ENCODE data around the gene EPHB4. TPM values are rescaled to one million over a fixed set of nuclear protein-coding genes. Genes with fewer than 3 reads are reported as not detected.

The EPHB4 gene
- total RNA-seq, 1 experiment from 2014 or later, result 104 TPM

DNA sequence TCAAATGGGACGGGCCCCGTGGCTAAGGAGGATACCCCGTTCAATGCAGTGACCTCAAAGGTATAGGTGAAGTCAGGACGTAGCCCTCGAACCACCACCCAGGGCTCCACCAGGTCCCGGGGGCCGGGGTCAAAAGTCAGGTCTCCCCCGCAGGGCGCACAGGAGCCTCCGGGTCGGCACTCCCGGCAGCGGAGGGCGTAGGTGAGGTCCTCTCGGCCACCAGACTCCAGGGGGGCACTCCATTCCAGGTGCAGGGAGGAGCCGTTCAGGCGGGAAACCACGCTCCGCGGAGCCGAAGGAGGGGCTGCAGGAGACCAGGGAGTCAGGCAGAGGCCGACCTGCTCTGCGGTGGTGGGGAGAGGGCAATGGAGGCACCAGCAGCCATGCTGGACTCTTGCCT, 7.7 kb downstream of the EPHB4 start:
- DNase-seq (no peak), ATAC-seq (no peak)
- Histone ChIP-seq H3K9me2 (replicated peaks; ENCODE audit: low read length) (no peaks in the 10 kb centered on the region), H3K4me3 (ENCODE audit: low read length) (no peak overlapping the region), H3K36me3 (ENCODE audit: low read depth, low read length) (peaks cover 40% of the 10 kb centered on the region), H3K9ac (ENCODE audit: low read length) (no peak overlapping the region), H3K4me1 (ENCODE audit: insufficient read depth, low read length) (peaks cover under 1% of the 10 kb centered on the region; the same call in 1 of the 2 replicates), H3K9me3 (ENCODE audit: low read length) (no peaks in the 10 kb centered on the region), H3K27me3 (ENCODE audit: low read length) (no peaks in the 10 kb centered on the region), H2AFZ (ENCODE audit: low read length) (no peak overlapping the region), H3K79me2 (ENCODE audit: low read length) (peaks cover 11% of the 10 kb centered on the region), H3F3A (ENCODE audit: low read length, unreplicated experiment) (no peaks in the 10 kb centered on the region), H3K4me2 (ENCODE audit: low read length) (no peak overlapping the region), H4K20me1 (ENCODE audit: low read length) (peaks cover 1% of the 10 kb centered on the region; the same call in 1 of the 2 replicates), H3K27ac (ENCODE audit: low read length) (no peak overlapping the region)
- CTCF ChIA-PET, result no interaction called here
- TF ChIP-seq CTCF (conservative IDR thresholded peaks at IDR 0.05; ENCODE audit: low read depth, low read length) (no peak), EZH2 (IDR thresholded peaks at IDR 0.05; ENCODE audit: low read length, unreplicated experiment) (no peak), EZH2phosphoT487 (IDR thresholded peaks at IDR 0.05; ENCODE audit: borderline replicate concordance, low read length) (no peak)
- no TSS peak for BruUV-seq (replicated peaks)
- POLR2A ChIA-PET (ENCODE audit: unreplicated experiment), result no interaction called here
- intact Hi-C loops (cut with micrococcal nuclease), result no loop called here

DNA sequence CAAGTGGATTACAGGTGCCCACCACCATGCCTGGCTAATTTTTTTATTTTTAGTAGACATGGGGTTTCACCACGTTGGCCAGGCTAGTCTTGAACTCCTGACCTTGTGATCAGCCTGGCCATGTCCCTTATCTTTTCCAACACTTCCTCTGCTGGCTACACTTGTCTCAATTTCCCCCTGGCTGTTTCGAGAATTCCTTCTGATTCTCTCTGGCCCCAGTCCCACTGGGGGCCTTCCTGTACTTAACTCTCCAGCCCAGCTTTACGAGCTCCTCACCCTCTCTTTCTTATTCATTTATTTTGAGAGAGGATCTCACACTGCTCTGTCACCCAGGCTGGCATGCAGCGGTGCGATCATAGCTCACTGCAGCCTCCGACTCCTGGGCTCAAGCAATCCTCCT, 8.5 kb downstream of the EPHB4 start:
- no peak overlapping the region for H3K27ac ChIP-seq (ENCODE audit: low read length)
- intact Hi-C loops (cut with micrococcal nuclease), result no loop called here
- H3K79me2 ChIP-seq (ENCODE audit: low read length), result peaks cover 3% of the 10 kb centered on the region; the same call in 1 of the 2 replicates
- H2AFZ ChIP-seq (ENCODE audit: low read length), result no peak overlapping the region
- no peaks in the 10 kb centered on the region for H3K9me3 ChIP-seq (ENCODE audit: low read length)
- H3K4me2 ChIP-seq (ENCODE audit: low read length), result no peak overlapping the region
- H3K9ac ChIP-seq (ENCODE audit: low read length), result no peak overlapping the region
- H3K27me3 ChIP-seq (ENCODE audit: low read length), result no peaks in the 10 kb centered on the region
- no peak for DNase-seq
- TF ChIP-seq CTCF (conservative IDR thresholded peaks at IDR 0.05; ENCODE audit: low read depth, low read length), result no peak
- no peak for TF ChIP-seq EZH2phosphoT487 (IDR thresholded peaks at IDR 0.05; ENCODE audit: borderline replicate concordance, low read length)
- no peak for TF ChIP-seq EZH2 (IDR thresholded peaks at IDR 0.05; ENCODE audit: low read length, unreplicated experiment)
- BruUV-seq (replicated peaks), result no TSS peak
- no peaks in the 10 kb centered on the region for H3K4me1 ChIP-seq (ENCODE audit: insufficient read depth, low read length)
- CTCF ChIA-PET, result no interaction called here
- H3K4me3 ChIP-seq (ENCODE audit: low read length), result no peak overlapping the region
- ATAC-seq, result no peak
- H4K20me1 ChIP-seq (ENCODE audit: low read length), result no peaks in the 10 kb centered on the region
- no peaks in the 10 kb centered on the region for H3F3A ChIP-seq (ENCODE audit: low read length, unreplicated experiment)
- H3K9me2 ChIP-seq (replicated peaks; ENCODE audit: low read length), result no peaks in the 10 kb centered on the region
- peaks cover 46% of the 10 kb centered on the region for H3K36me3 ChIP-seq (ENCODE audit: low read depth, low read length)
- POLR2A ChIA-PET (ENCODE audit: unreplicated experiment), result no interaction called here

DNA sequence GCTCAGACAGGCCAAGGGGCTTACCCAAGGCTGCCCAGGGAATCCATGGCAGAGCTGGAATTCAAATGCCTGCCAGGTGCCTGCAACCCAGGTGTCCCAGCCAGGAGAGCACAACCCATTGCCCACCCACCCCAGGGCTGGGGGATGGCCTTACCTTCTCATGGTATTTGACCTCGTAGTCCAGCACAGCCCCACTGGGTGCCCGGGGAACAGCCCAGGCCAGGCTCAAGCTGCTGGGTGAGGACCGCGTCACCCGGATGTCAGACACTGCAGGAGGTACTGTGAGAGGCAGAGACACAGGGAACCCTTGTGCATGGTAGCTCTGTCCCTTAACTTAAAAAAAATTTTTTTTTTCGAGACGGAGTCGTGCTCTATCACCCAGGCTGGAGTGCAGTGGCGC, 9.0 kb downstream of the EPHB4 start:
- peaks cover 42% of the 10 kb centered on the region for H3K36me3 ChIP-seq (ENCODE audit: low read depth, low read length)

More for the DNA sequence above, 9.0 kb downstream of the EPHB4 start:
- H3K4me2 ChIP-seq (ENCODE audit: low read length), result no peak overlapping the region
- H3K9me3 ChIP-seq (ENCODE audit: low read length), result no peaks in the 10 kb centered on the region
- CTCF ChIA-PET, result no interaction called here
- no peaks in the 10 kb centered on the region for H3F3A ChIP-seq (ENCODE audit: low read length, unreplicated experiment)
- DNase-seq (no peak), ATAC-seq (no peak)
- H3K79me2 ChIP-seq (ENCODE audit: low read length), result no peaks in the 10 kb centered on the region
- H3K27me3 ChIP-seq (ENCODE audit: low read length), result no peaks in the 10 kb centered on the region
- H3K9me2 ChIP-seq (replicated peaks; ENCODE audit: low read length), result no peaks in the 10 kb centered on the region
- H4K20me1 ChIP-seq (ENCODE audit: low read length), result no peaks in the 10 kb centered on the region
- H3K4me3 ChIP-seq (ENCODE audit: low read length), result no peak overlapping the region
- H3K4me1 ChIP-seq (ENCODE audit: insufficient read depth, low read length), result no peaks in the 10 kb centered on the region
- no TSS peak for BruUV-seq (replicated peaks)
- no peak overlapping the region for H2AFZ ChIP-seq (ENCODE audit: low read length)
- intact Hi-C loops (cut with micrococcal nuclease), result no loop called here
- H3K9ac ChIP-seq (ENCODE audit: low read length), result no peak overlapping the region
- TF ChIP-seq CTCF (conservative IDR thresholded peaks at IDR 0.05; ENCODE audit: low read depth, low read length) (no peak), EZH2 (IDR thresholded peaks at IDR 0.05; ENCODE audit: low read length, unreplicated experiment) (no peak), EZH2phosphoT487 (IDR thresholded peaks at IDR 0.05; ENCODE audit: borderline replicate concordance, low read length) (no peak)
- POLR2A ChIA-PET (ENCODE audit: unreplicated experiment), result no interaction called here
- H3K27ac ChIP-seq (ENCODE audit: low read length), result no peak overlapping the region

Measured in PC-3 (cell line).